ENCODE measurements around the gene SLC2A2.

The SLC2A2 gene

GRCh38 chr3:171055336-171056178, 29.0 kb upstream of the SLC2A2 start:
- Histone ChIP-seq H3K4me1 (ENCODE audit: low read length) (no peaks in the 10 kb centered on the region), H3K79me2 (ENCODE audit: low read length) (no peaks in the 10 kb centered on the region), H3K4me3 (ENCODE audit: low read length) (no peak overlapping the region), H3F3A (ENCODE audit: insufficient read depth, low read length) (no peaks in the 10 kb centered on the region), H4K20me1 (ENCODE audit: insufficient read depth, low read length) (no peaks in the 10 kb centered on the region), H3K4me2 (ENCODE audit: low read depth, low read length) (no peak overlapping the region), H3K9me2 (replicated peaks; ENCODE audit: insufficient read depth, low read length) (no peaks in the 10 kb centered on the region), H3K9ac (ENCODE audit: low read length) (no peak overlapping the region), H3K27ac (ENCODE audit: low read length) (no peak overlapping the region), H3K9me3 (replicated peaks; ENCODE audit: insufficient read depth, low read length) (no peaks in the 10 kb centered on the region), H3K27me3 (replicated peaks; ENCODE audit: insufficient read depth, low read length) (no peaks in the 10 kb centered on the region), H2AFZ (ENCODE audit: low read length) (no peak overlapping the region), H3K36me3 (replicated peaks; ENCODE audit: insufficient read depth, low read length) (no peaks in the 10 kb centered on the region)
- no peak for DNase-seq
- TF ChIP-seq CTCF (IDR thresholded peaks at IDR 0.05; ENCODE audit: low read length), result no peak
- TF ChIP-seq EZH2phosphoT487 (IDR thresholded peaks at IDR 0.05; ENCODE audit: low read length), result no peak
- TF ChIP-seq EZH2 (optimal IDR thresholded peaks at IDR 0.05; ENCODE audit: low read depth, low read length), result no peak

GRCh38 chr3:171054921-171055320, 28.4 kb upstream of the SLC2A2 start:
- H3K4me3 ChIP-seq (ENCODE audit: low read length), result no peak overlapping the region

GRCh38 chr3:171054231-171054630, 27.7 kb upstream of the SLC2A2 start:
- H3K36me3 ChIP-seq (replicated peaks; ENCODE audit: insufficient read depth, low read length), result no peaks in the 10 kb centered on the region
- H3K9me2 ChIP-seq (replicated peaks; ENCODE audit: insufficient read depth, low read length), result no peaks in the 10 kb centered on the region
- H4K20me1 ChIP-seq (ENCODE audit: insufficient read depth, low read length), result no peaks in the 10 kb centered on the region
- no peak overlapping the region for H3K9ac ChIP-seq (ENCODE audit: low read length)
- no peaks in the 10 kb centered on the region for H3K79me2 ChIP-seq (ENCODE audit: low read length)
- no peaks in the 10 kb centered on the region for H3K4me1 ChIP-seq (ENCODE audit: low read length)
- no peaks in the 10 kb centered on the region for H3K27me3 ChIP-seq (replicated peaks; ENCODE audit: insufficient read depth, low read length)
- no peaks in the 10 kb centered on the region for H3F3A ChIP-seq (ENCODE audit: insufficient read depth, low read length)
- no peak overlapping the region for H3K4me3 ChIP-seq (ENCODE audit: low read length)
- H3K9me3 ChIP-seq (replicated peaks; ENCODE audit: insufficient read depth, low read length), result no peaks in the 10 kb centered on the region
- TF ChIP-seq EZH2phosphoT487 (IDR thresholded peaks at IDR 0.05; ENCODE audit: low read length) (no peak), CTCF (IDR thresholded peaks at IDR 0.05; ENCODE audit: low read length) (no peak), EZH2 (optimal IDR thresholded peaks at IDR 0.05; ENCODE audit: low read depth, low read length) (no peak)
- H3K27ac ChIP-seq (ENCODE audit: low read length), result no peak overlapping the region
- H3K4me2 ChIP-seq (ENCODE audit: low read depth, low read length), result no peak overlapping the region
- no peak overlapping the region for H2AFZ ChIP-seq (ENCODE audit: low read length)
- DNase-seq, result no peak

More at GRCh38 chr3:171054921-171055320, 28.4 kb upstream of the SLC2A2 start:
- no peaks in the 10 kb centered on the region for H3K4me1 ChIP-seq (ENCODE audit: low read length)
- DNase-seq, result no peak
- no peaks in the 10 kb centered on the region for H3K36me3 ChIP-seq (replicated peaks; ENCODE audit: insufficient read depth, low read length)
- H3K79me2 ChIP-seq (ENCODE audit: low read length), result no peaks in the 10 kb centered on the region
- no peak overlapping the region for H3K27ac ChIP-seq (ENCODE audit: low read length)
- no peaks in the 10 kb centered on the region for H4K20me1 ChIP-seq (ENCODE audit: insufficient read depth, low read length)
- H3K9me2 ChIP-seq (replicated peaks; ENCODE audit: insufficient read depth, low read length), result no peaks in the 10 kb centered on the region
- no peaks in the 10 kb centered on the region for H3K9me3 ChIP-seq (replicated peaks; ENCODE audit: insufficient read depth, low read length)
- H3K9ac ChIP-seq (ENCODE audit: low read length), result no peak overlapping the region
- H2AFZ ChIP-seq (ENCODE audit: low read length), result no peak overlapping the region
- H3F3A ChIP-seq (ENCODE audit: insufficient read depth, low read length), result no peaks in the 10 kb centered on the region
- TF ChIP-seq EZH2phosphoT487 (IDR thresholded peaks at IDR 0.05; ENCODE audit: low read length) (no peak), EZH2 (optimal IDR thresholded peaks at IDR 0.05; ENCODE audit: low read depth, low read length) (no peak), CTCF (IDR thresholded peaks at IDR 0.05; ENCODE audit: low read length) (no peak)
- no peak overlapping the region for H3K4me2 ChIP-seq (ENCODE audit: low read depth, low read length)
- no peaks in the 10 kb centered on the region for H3K27me3 ChIP-seq (replicated peaks; ENCODE audit: insufficient read depth, low read length)
